MCF 10A (cell line): Measurements from ENCODE around the gene AANAT. TPM values are rescaled to one million over a fixed set of nuclear protein-coding genes. Genes with fewer than 3 reads are reported as not detected.

ENCODE experiments used
- BruUV-seq: library from RNA; stranded (reverse); fragments of 400-500 nt; replicated peaks from 2 replicates; lab custom pipeline; 2021; lab: Mats Ljungman, UMichigan
- CTCF ChIA-PET: fragments of 300-600 bp; sonication (Branson Sonifier 250); formaldehyde crosslinking; extraction: SDS; loops from one replicate; lab custom pipeline; 2021; ENCODE audit warnings: antibody characterized with exemption, inconsistent platforms; lab: Yijun Ruan, JAX
- POLR2A ChIA-PET: fragments of 300-600, 350-650 bp; sonication (Branson Sonifier 250); formaldehyde crosslinking; extraction: SDS; loops from one replicate; lab custom pipeline; 2020; ENCODE audit warnings: antibody characterized with exemption, inconsistent platforms; lab: Yijun Ruan, JAX
- DNase-seq: peaks from one replicate; pipeline ENCODE4 v3.0.0-alpha.2; 2018; ENCODE audit not compliant: unreplicated experiment
- H3K27ac Mint-ChIP-seq: one replicate; pipeline ENCODE4 v1.8.0; 2022; ENCODE audit warnings: mild to moderate bottlenecking, low read depth, mixed read lengths; ENCODE audit not compliant: unreplicated experiment
- H3K27me3 Mint-ChIP-seq: one replicate; pipeline ENCODE4 v1.8.0; 2022; ENCODE audit warnings: mixed read lengths; ENCODE audit not compliant: insufficient read depth, unreplicated experiment
- H3K36me3 Mint-ChIP-seq: one replicate; pipeline ENCODE4 v1.8.0; 2022; ENCODE audit warnings: mild to moderate bottlenecking, moderate library complexity, mixed read lengths; ENCODE audit not compliant: insufficient read depth, unreplicated experiment
- H3K4me1 Mint-ChIP-seq: one replicate; pipeline ENCODE4 v1.8.0; 2022; ENCODE audit warnings: mixed read lengths; ENCODE audit not compliant: insufficient read depth, unreplicated experiment
- H3K4me3 Mint-ChIP-seq: one replicate; pipeline ENCODE4 v1.8.0; 2022; ENCODE audit warnings: mild to moderate bottlenecking, moderate library complexity, mixed read lengths; ENCODE audit not compliant: unreplicated experiment
- H3K9me3 Mint-ChIP-seq: one replicate; pipeline ENCODE4 v1.8.0; 2022; ENCODE audit warnings: mixed read lengths; ENCODE audit not compliant: unreplicated experiment
- CTCF ChIP-seq: fragments of 200-600 bp; IDR thresholded peaks from one replicate; pipeline ENCODE4 v1.8.0; 2022; ENCODE audit warnings: antibody characterized with exemption, mild to moderate bottlenecking; ENCODE audit not compliant: unreplicated experiment
- intact Hi-C: fragments of 100-400 bp; cut with micrococcal nuclease; formaldehyde crosslinking; loops from 2 replicates; pipeline ENCODE4 v1.14.1; 2022
- total RNA-seq: library from RNA; stranded (reverse); gene quantifications from 2 replicates; pipeline ENCODE4 v1.2.3, GENCODE V29; 2022

AANAT gene
- total RNA-seq, 1 experiment from 2014 or later = not detected

GRCh38 chr17:76485569-76485968, 18.2 kb downstream of the AANAT start:
- H3K4me1 Mint-ChIP-seq = peaks cover 6% of the 10 kb centered on the region
- BruUV-seq = no TSS peak
- H3K9me3 Mint-ChIP-seq = no peaks in the 10 kb centered on the region
- TF ChIP-seq CTCF = no peak
- no peak overlapping the region for H3K27ac Mint-ChIP-seq
- CTCF ChIA-PET = no interaction called here
- intact Hi-C loops = no loop called here
- H3K4me3 Mint-ChIP-seq = no peak overlapping the region
- no peaks in the 10 kb centered on the region for H3K27me3 Mint-ChIP-seq
- POLR2A ChIA-PET = interaction anchor here (0.5 to 7.8 kb wide), 8 partner anchors 8 to 124 kb away, joined by 3 to 53 read pairs (median 4); partner anchors contain the start of gene RHBDF2
- peaks cover 9% of the 10 kb centered on the region for H3K36me3 Mint-ChIP-seq
- DNase-seq = no peak

DNA sequence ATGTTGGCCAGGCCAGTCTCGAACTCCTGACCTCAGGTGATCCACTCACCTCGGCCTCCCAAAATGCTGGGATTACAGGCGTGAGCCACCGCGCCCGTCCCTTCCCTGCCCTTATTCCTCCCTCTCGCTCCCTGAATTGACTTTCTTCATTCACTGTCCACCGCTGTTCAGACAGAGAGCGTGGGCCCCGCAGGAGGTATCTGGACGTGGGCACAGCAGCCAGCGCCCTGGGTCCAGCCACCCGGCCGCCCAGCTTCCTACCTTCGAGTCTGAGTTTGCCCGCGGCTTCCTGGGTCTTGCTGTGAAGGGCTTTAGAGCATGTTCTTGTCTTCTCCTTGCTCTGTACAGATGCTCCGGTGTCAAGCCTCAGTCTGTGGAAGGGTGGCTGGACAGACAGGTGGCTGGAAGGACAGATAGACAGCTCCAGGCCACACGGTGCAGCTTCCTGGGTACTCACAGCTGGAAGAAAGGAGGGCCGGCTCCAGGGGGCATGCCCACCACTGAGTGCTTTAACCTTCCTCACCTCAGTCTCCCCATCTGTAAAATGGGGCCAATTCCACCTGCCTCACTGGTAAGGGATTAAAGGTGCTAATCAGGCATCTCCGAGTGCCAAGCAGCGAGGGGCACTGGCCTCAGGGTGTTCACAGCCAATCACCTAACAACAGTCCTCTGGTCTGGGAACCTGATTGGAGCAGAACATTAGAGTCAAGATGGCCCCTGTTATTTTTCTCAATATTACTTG, 20.2 kb downstream of the AANAT start:
- H3K4me1 Mint-ChIP-seq = peaks cover 9% of the 10 kb centered on the region
- H3K36me3 Mint-ChIP-seq = peaks cover 4% of the 10 kb centered on the region
- H3K9me3 Mint-ChIP-seq = no peaks in the 10 kb centered on the region
- no peaks in the 10 kb centered on the region for H3K27me3 Mint-ChIP-seq
- no peak for TF ChIP-seq CTCF
- ChIA-PET POLR2A (interaction anchor here (7.8 kb wide), 1 partner anchor 13 kb away, joined by 53 read pairs; the partner anchor contains the start of gene RHBDF2), CTCF (no interaction called here)
- intact Hi-C loops = no loop called here
- BruUV-seq = no TSS peak
- no peak overlapping the region for H3K27ac Mint-ChIP-seq
- no peak overlapping the region for H3K4me3 Mint-ChIP-seq
- DNase-seq = no peak

DNA sequence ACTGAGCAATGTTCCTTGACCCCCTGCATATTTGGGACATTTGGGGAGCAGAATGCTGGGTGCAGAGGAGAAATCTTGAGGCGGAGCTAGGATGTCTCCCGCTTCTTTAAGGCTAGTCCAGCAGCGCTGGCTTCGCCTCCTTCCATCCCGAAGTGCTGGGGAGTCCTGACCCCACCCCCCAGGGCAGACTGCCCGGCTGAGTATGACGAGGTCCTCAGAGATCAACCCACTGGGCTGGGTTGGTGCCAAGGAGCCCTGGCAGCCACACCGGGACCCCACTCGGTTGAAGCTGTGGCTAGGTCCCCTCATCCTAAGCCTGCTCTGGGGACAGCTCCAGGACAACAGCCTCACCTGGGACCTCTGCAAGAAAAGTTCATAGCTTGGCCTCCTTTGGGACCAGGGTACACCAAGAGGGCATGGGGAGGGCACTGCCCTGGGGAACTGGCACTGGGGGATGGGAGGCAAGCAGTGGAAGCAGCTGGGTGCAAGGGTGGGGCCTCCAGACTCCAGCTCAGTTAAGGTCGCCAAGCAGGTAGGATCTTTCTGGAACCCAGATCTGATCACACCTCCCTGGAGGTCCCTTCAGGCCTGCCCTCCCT, 22.8 kb downstream of the AANAT start:
- Mint-ChIP-seq H3K27ac (no peak overlapping the region), H3K9me3 (no peaks in the 10 kb centered on the region), H3K4me1 (peaks cover 12% of the 10 kb centered on the region), H3K36me3 (peaks cover 4% of the 10 kb centered on the region), H3K27me3 (no peaks in the 10 kb centered on the region), H3K4me3 (no peak overlapping the region)
- POLR2A ChIA-PET = interaction anchor here (7.8 kb wide), 1 partner anchor 10 kb away, joined by 53 read pairs; the partner anchor contains the start of gene RHBDF2
- no peak for DNase-seq
- BruUV-seq = no TSS peak
- TF ChIP-seq CTCF = no peak
- CTCF ChIA-PET = interaction anchor here (0.6 to 3.2 kb wide), 6 partner anchors 12 to 100 kb away, joined by 3 to 10 read pairs (median 3); partner anchors contain the start of gene AANAT
- intact Hi-C loops = no loop called here
